Umbilical cord (tissue), 2 donors: ENCODE measurements around the gene GSG1L. TPM values are rescaled to one million over a fixed set of nuclear protein-coding genes. Genes with fewer than 3 reads are reported as not detected.

Experiments
- DNase-seq: peaks from one replicate; pipeline ENCODE4 v3.0.0-alpha.2; 2015; ENCODE audit warnings: low spot score
- total RNA-seq: library from RNA; depleted of rRNA; stranded (reverse); fragments of >200 nt; gene quantifications from one replicate; pipeline ENCODE4 v1.2.3, GENCODE V29; 2014; ENCODE audit warnings: low replicate concordance; ENCODE audit not compliant: insufficient read depth

GSG1L gene
- total RNA-seq, 1 donor from 2014 or later, result not detected

DNA sequence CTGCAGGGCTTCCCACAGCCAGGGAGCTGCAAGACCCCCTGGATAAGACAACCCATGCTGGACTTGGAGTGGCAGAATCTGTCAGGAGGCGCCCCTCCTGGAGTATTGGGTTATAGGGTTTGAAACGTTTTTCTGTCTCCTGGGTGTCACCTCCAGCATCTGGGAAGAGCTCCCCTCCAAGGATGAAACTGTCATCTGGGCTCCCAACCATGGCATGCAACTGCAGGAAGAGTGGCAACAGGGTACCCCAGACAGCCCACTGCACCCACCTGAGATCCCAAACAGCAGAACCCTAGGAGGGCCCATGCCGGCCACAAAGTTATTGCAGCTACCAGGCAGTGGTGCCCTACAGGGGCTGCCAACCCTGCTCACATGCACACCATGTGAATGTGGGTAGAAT lies 636 bp upstream of the GSG1L start:
- no peak for DNase-seq

- no peak for DNase-seq
Measured at GRCh38 chr16:28062847-28063521, 530 bp downstream of the GSG1L start.

DNA sequence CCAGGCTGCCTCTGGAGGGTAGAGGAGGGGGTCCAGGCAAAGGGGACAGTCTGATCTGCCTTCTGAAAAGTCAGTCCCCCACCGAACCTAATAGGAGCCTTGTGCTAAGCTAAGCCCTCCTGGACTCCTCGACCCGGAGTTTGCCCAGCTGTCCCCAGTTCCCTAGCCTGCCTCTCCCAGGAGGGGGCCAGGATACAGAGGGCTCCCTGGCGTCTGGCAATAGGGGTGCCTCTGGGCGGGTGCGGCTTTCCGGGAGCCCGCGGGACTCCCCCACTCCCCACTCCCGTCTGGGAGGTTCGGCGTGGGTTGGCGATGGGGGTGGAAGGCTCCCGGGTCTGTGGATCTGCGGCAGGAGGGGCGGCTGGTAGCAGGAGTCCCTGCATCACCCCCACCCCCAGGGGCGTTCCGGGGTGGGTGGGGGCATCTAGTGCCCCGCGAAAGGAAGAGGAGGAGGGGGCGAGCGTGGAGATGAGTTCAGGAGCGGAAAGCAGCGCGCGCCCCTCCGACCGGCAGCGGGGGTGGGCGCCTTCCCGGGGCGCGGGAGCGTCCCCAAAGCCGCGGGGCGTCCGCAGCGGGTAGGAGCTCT lies 1.2 kb downstream of the GSG1L start:
- DNase-seq, result no peak

- DNase-seq, result no peak
Measured at GRCh38 chr16:28061352-28062101, 2.0 kb downstream of the GSG1L start.

DNA sequence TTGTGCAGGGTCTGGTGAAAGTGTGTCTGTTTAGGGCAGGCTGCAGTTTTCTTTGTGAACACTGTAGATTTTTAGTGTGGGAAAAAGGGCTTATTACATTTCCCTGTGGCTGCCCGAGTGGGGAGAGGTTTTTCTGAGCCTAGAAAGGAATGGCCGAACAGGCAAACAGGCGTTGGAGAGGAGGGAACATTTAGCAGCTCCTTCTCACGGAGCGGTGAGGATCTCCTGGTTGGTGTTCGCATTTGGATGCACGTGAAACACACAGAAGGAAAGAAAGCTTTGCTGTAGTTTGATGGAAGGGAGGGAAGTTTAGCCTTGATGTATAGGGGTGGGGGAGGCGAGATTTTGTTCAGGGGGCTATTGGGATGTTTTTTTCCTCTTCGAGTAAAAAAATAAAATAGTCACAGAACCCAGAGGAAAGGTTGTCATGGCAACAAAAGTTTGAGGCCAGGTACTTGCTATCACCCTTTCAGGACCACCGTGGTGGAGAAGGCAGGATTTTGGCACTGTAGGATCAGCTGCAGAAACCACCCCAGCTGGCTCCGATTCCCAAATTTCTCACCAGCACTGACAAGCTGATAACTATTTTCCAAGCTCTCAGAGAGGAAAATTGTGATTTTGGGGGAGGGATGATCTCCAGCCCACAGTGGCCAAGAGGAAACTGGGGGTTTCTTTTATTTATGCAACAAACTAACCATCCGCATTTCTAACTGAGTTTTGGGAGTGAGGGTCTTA lies 3.5 kb downstream of the GSG1L start:
- DNase-seq, result no peak

- DNase-seq, result no peak
Measured at GRCh38 chr16:28058839-28059589, 4.5 kb downstream of the GSG1L start.

GRCh38 chr16:28057949-28058348 lies 5.6 kb downstream of the GSG1L start:
- DNase-seq, result no peak

GRCh38 chr16:28053461-28053860 lies 10.1 kb downstream of the GSG1L start:
- DNase-seq, result no peak

GRCh38 chr16:28052274-28053128 lies 11.0 kb downstream of the GSG1L start:
- no peak for DNase-seq

DNA sequence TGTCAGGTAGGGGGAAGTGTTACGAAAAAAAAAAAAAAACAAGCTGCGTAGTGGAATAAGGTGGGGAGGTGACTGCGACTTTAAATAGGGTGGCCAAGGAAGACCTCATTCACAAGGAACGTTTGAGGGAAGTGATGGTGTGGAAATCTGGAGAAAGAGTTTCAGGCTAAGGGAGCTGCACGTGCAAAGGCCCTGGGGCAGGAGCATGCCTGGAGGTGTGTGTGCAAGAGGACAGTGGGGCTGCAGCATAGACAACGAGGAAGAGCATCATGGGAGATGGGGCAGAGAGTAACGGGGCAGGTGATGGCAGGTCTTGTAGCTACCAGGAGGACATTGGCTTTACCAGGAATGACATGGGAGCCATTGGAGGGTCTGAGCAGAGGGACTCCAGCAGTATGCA lies 12.0 kb downstream of the GSG1L start:
- DNase-seq, result no peak

DNA sequence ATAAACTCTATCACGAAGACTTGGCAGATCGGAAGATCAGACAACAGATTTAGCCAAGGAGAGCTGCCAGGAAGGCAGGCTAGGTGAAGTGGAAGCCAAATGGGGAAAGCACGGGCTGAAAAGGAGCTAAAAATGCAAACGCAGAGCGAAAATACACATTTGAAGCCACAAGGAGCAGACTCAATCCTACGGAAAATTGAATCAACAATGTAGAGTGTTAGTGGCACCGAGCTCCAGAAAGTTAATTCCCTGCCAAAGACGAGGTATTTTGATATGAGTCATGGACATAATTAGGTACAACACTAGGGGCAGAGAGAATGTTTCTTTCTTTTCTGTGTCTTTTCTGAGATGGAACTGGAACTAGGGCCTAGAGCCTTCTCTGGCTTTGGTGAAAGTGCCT lies 20.7 kb downstream of the GSG1L start:
- DNase-seq, result no peak

GRCh38 chr16:28041615-28042014 lies 21.9 kb downstream of the GSG1L start:
- no peak for DNase-seq

GRCh38 chr16:28040039-28040438 lies 23.5 kb downstream of the GSG1L start:
- DNase-seq, result no peak

- no peak for DNase-seq
Measured at GRCh38 chr16:28039493-28039892, 24.0 kb downstream of the GSG1L start.

DNA sequence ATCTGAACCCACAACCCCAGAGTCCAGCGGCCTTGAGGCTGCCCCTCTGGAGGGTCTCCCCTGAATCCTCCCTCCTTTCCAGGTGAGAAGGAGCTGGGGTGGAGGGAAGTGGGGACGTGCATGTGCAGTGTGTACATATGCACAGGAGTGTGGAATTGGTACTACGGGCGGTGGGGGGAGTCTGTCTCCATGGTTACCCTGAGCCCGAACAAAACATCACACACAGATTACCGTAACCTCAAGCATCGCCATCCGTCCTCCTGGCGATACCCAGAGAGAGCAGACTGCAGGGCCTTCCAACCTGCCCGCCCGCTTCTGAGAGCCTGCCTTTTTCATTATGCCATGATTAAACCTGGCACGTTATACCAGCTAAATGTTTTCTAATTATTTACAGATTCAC lies 25.1 kb downstream of the GSG1L start:
- DNase-seq, result no peak

GRCh38 chr16:28035866-28036393 lies 27.6 kb downstream of the GSG1L start:
- DNase-seq, result no peak

GRCh38 chr16:28033870-28034269 lies 29.6 kb downstream of the GSG1L start:
- DNase-seq, result no peak

DNA sequence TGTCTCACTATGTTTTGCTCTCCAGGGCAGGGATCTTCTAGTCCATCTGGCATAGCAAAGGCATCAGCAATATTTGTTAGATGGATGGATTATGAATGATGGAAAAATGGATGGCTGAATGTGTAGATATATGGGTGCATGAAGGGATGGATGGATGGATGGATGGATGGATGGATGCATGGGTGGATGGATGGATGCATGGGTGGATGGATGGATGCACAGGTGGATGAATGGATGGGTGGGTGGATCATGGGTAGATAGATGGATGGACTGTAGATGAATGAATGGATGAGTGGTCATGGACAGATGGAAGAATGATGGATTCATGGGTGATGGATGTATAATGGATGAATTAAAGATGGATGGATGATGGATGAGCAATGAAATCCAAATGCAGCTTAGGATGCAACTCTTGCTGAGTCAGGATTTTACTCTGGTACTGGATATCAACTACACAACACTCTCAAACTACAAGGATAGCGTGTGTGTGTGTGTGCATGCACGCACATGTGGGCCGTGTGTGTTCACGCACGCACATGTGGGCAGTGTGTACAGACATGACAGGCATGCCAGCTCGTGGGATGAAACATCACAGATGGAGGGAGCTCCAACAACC lies 34.0 kb downstream of the GSG1L start:
- DNase-seq, result no peak

- no peak for DNase-seq
Measured at GRCh38 chr16:28027055-28027454, 36.5 kb downstream of the GSG1L start.

DNA sequence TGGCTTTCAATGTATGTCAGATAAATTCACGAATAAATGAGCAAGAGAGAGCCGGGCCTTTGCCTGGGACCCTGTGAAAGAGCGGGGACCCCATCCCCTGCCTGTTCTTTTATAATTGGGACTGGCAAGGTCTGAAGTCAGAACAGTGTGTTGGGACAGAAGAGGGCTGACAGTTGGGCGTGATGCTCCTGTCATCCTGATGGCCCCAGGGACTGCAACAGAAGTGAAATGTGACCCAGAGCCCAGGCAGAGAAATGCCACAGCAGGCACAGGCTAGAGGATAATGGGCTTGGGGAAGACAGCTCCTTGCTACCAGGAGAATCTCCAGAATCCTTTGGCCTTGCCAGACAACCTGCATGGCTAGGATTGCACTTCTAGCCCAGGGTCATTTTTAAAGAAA lies 37.9 kb downstream of the GSG1L start:
- DNase-seq, result no peak
